AG04450 (cell line): ENCODE measurements around the gene DMRTC1. TPM values are rescaled to one million over a fixed set of nuclear protein-coding genes. Genes with fewer than 3 reads are reported as not detected.
"Not testable (repeated sequence)": the region's sequence is repeated elsewhere in the genome, so short reads cannot be mapped to it uniquely, and the experiment has no call there.

ENCODE experiments used
- CTCF ChIA-PET: fragments of 300-600, 350-600 bp; formaldehyde crosslinking; extraction: SDS; loops from one replicate; lab custom pipeline; 2022; ENCODE audit warnings: antibody characterized with exemption, inconsistent platforms; lab: Charles Lee
- POLR2A ChIA-PET: fragments of 350-600 bp; formaldehyde crosslinking; extraction: SDS; loops from one replicate; lab custom pipeline; 2021; ENCODE audit warnings: antibody characterized with exemption, inconsistent platforms; lab: Yijun Ruan, JAX
- DNase-seq: peaks from one replicate; pipeline ENCODE4 v3.0.0-alpha.2; 2011; ENCODE audit warnings: low read depth, low spot score
- H3K27ac ChIP-seq: one replicate; pipeline ENCODE4 v1.5.1; 2012; ENCODE audit warnings: low read depth, low read length, control low read depth
- H3K27me3 ChIP-seq: one replicate; pipeline ENCODE4 v1.6.0; 2012; ENCODE audit warnings: low read length; ENCODE audit not compliant: control insufficient read depth, insufficient read depth
- H3K4me3 ChIP-seq: 2 replicates; pipeline ENCODE4 v1.5.1; 2011; ENCODE audit warnings: mild to moderate bottlenecking, low read depth, low read length, control low read depth
- H3K9me3 ChIP-seq: 2 replicates; pipeline ENCODE4 v1.5.1; 2012; ENCODE audit warnings: low read length; ENCODE audit not compliant: control insufficient read depth, insufficient read depth
- polyA plus RNA-seq: library from polyadenylated mRNA; depleted of rRNA; stranded (reverse); fragments of >200 nt; gene quantifications from 2 replicates; pipeline ENCODE4 v1.2.3, GENCODE V29; 2011; rRNA removed

DMRTC1 gene
- polyA plus RNA-seq, 1 experiment = not detected

GRCh38 chrX:72916096-72916495 lies 27.5 kb downstream of the DMRTC1 start:
- POLR2A ChIA-PET, DNase-seq, CTCF ChIA-PET, H3K27ac ChIP-seq, H3K4me3 ChIP-seq, H3K27me3 ChIP-seq, H3K9me3 ChIP-seq: not testable (repeated sequence)

- H3K27me3 ChIP-seq, CTCF ChIA-PET, POLR2A ChIA-PET, H3K9me3 ChIP-seq, H3K4me3 ChIP-seq, DNase-seq, H3K27ac ChIP-seq: not testable (repeated sequence)
These were observed 31.3 kb downstream of the DMRTC1 start, which contains the start of gene FAM236C for GRCh38 chrX:72912315-72912714. FAM236C (plus strand) TSS chrX:72912615; CDS start chrX:72912715, 100 bp downstream.

GRCh38 chrX:72889740-72890139 lies 53.9 kb downstream of the DMRTC1 start:
- CTCF ChIA-PET = not testable (repeated sequence)

GRCh38 chrX:72882898-72883297 lies 60.7 kb downstream of the DMRTC1 start:
- CTCF ChIA-PET, H3K27ac ChIP-seq, H3K9me3 ChIP-seq, POLR2A ChIA-PET, H3K27me3 ChIP-seq, H3K4me3 ChIP-seq, DNase-seq: not testable (repeated sequence)

More at GRCh38 chrX:72889740-72890139, 53.9 kb downstream of the DMRTC1 start:
- POLR2A ChIA-PET, H3K27ac ChIP-seq, H3K9me3 ChIP-seq, H3K4me3 ChIP-seq, DNase-seq, H3K27me3 ChIP-seq: not testable (repeated sequence)

GRCh38 chrX:72837532-72837931 lies 106.1 kb downstream of the DMRTC1 start:
- H3K27me3 ChIP-seq, H3K4me3 ChIP-seq, H3K27ac ChIP-seq, CTCF ChIA-PET, DNase-seq, POLR2A ChIA-PET, H3K9me3 ChIP-seq: not testable (repeated sequence)

GRCh38 chrX:72830701-72831100 lies 112.9 kb downstream of the DMRTC1 start:
- H3K9me3 ChIP-seq, H3K27ac ChIP-seq, DNase-seq, H3K4me3 ChIP-seq, POLR2A ChIA-PET, CTCF ChIA-PET, H3K27me3 ChIP-seq: not testable (repeated sequence)

Other genes starting within 250 kb of the DMRTC1 start
- gene PHKA1, start 229.5 kb downstream of the DMRTC1 start, polyA plus RNA-seq = 4.5 and 4.9 TPM in 2 replicates
- gene DMRTC1B, start 166.9 kb downstream of the DMRTC1 start, polyA plus RNA-seq = not detected in 2 replicates
- gene FAM236B, start 161.2 kb downstream of the DMRTC1 start, polyA plus RNA-seq = not detected in 2 replicates
- gene FAM236D, start 135.6 kb downstream of the DMRTC1 start, polyA plus RNA-seq = not detected in 2 replicates
- gene FAM236C, start 31.2 kb downstream of the DMRTC1 start, polyA plus RNA-seq = not detected in 2 replicates
- not detected in 2 replicates for gene FAM236A, start 5.6 kb downstream of the DMRTC1 start, polyA plus RNA-seq
- not detected in 2 replicates for gene PABPC1L2B, start 59.1 kb upstream of the DMRTC1 start, polyA plus RNA-seq
- gene PABPC1L2A, start 135.7 kb upstream of the DMRTC1 start, polyA plus RNA-seq = not detected in 2 replicates